Measurements from ENCODE around the gene SPOCK1. TPM values are rescaled to one million over a fixed set of nuclear protein-coding genes. Genes with fewer than 3 reads are reported as not detected.

SPOCK1 gene
- polyA plus RNA-seq, 1 donor = 6.3 TPM

DNA sequence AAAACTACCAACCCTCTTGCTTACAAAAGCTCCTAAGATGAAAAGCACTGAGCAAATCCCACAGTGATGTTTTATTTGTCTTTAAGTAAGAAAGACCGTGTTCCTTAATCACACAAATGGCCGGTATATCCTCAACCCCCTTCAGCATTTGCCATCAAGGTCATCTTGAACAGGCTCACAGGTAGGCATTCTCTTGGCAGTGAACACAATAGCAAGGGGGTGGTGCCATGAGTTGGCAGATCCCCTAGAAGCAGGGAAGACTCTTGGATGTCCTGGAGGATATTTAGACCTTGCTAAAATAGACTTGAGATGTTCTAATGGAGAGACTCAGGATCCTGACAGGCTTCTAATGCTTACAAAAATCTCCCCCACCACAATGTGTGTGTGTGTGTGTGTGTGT is 323.0 kb downstream of the SPOCK1 start:
- Histone ChIP-seq H3K4me1 (ENCODE audit: control insufficient read depth, insufficient read depth, low read length) (no peaks in the 10 kb centered on the region), H3K4me3 (ENCODE audit: low read length) (no peak overlapping the region), H3K36me3 (ENCODE audit: control insufficient read depth, insufficient read depth, low read length) (no peaks in the 10 kb centered on the region), H3K27ac (ENCODE audit: low read length) (no peak overlapping the region), H3K27me3 (ENCODE audit: control insufficient read depth, insufficient read depth, low read length) (peaks cover 5% of the 10 kb centered on the region), H3K9me3 (ENCODE audit: control insufficient read depth, low read depth, low read length) (no peaks in the 10 kb centered on the region)
- DNase-seq = no peak
- WGBS (ENCODE audit: insufficient coverage, low lambda C conversion rate) = no CpG with 5 or more reads among the region's 2 CpGs

DNA sequence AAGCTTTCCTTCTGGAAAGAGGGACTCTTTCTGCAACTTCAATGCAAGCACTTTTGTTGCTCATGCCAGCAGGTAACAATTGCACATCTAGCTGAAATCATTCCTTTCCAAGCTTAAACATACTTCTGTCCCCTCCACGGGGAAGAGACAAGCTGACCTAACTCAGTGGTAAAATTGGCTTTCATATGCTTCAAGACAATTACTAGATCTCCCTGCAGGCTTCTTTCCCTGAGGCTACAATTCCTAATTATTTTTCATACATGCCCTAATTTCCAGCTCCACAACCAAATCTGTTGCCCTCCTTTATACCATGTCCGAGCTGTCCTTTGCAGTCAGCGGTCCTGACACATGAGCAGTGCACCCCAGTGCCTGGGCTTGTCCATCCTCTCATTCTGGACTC is 324.9 kb downstream of the SPOCK1 start:
- Histone ChIP-seq H3K27me3 (ENCODE audit: control insufficient read depth, insufficient read depth, low read length) (peaks cover 5% of the 10 kb centered on the region), H3K4me3 (ENCODE audit: low read length) (no peak overlapping the region), H3K4me1 (ENCODE audit: control insufficient read depth, insufficient read depth, low read length) (no peaks in the 10 kb centered on the region), H3K27ac (ENCODE audit: low read length) (no peak overlapping the region), H3K9me3 (ENCODE audit: control insufficient read depth, low read depth, low read length) (no peaks in the 10 kb centered on the region), H3K36me3 (ENCODE audit: control insufficient read depth, insufficient read depth, low read length) (no peaks in the 10 kb centered on the region)
- no peak for DNase-seq
- WGBS (ENCODE audit: insufficient coverage, low lambda C conversion rate) = no CpG with 5 or more reads among the region's 3 CpGs

DNA sequence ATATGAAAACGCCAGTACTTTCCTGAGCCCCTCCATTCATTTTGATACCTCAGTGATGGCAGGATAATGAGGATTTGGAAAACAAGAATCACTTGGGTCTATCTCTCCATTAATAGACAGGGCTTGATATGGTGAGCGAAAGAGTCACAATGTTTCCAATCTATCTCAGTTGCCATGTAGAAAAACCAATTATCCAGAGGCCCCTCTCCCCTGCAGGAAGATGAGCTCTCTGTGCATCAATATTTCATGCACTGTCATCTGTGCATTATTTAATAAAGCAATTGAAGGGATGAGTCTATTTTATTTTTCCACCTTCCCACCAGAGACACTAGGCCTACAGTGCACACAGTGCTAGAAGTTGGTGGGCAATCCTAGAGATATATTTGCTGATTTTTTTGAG is 326.9 kb downstream of the SPOCK1 start:
- no CpG with 5 or more reads among the region's 2 CpGs for WGBS (ENCODE audit: insufficient coverage, low lambda C conversion rate)
- Histone ChIP-seq H3K9me3 (ENCODE audit: control insufficient read depth, low read depth, low read length) (no peaks in the 10 kb centered on the region), H3K4me1 (ENCODE audit: control insufficient read depth, insufficient read depth, low read length) (no peaks in the 10 kb centered on the region), H3K4me3 (ENCODE audit: low read length) (no peak overlapping the region), H3K27ac (ENCODE audit: low read length) (no peak overlapping the region), H3K36me3 (ENCODE audit: control insufficient read depth, insufficient read depth, low read length) (no peaks in the 10 kb centered on the region), H3K27me3 (ENCODE audit: control insufficient read depth, insufficient read depth, low read length) (no peaks in the 10 kb centered on the region)
- DNase-seq = no peak

DNA sequence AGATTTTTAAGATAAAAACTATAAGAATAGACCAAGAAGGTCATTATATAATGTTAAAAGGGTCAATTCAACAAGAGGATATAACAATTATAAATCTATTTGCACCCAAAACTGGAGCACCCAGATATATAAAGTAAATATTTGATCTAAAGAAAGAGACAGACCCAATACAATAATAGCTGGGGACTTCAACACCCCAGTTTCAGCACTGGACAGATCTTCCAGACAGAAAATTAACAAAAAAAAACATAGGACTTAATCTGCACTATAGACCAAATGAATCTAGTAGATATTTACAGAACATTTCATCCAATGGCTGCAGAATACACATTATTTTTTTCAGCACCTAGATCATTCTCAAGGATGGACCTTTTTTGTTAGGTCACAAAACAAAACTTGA is 331.9 kb downstream of the SPOCK1 start:
- no peaks in the 10 kb centered on the region for H3K36me3 ChIP-seq (ENCODE audit: control insufficient read depth, insufficient read depth, low read length)

DNA sequence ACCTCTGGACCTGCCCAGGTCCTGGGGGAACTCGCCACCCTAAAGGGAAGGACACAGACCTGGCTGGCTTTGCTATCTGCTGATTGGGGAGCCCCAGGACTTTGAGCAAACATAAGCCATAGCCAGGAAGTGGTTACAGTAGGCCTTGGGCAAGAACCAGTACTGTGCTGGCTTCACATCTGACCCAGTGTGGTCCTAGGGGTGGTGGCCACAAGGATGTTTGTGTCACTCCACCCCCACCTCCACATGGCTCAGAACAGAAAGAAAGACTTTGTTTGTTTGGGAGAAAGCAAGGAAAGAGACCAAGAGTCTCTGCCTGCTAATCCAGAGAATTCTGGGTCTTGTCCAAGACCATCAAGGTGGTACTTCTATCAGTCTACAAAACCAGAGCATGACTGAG is 334.2 kb downstream of the SPOCK1 start:
- no CpG with 5 or more reads among the region's 1 CpG for WGBS (ENCODE audit: insufficient coverage, low lambda C conversion rate)
- no peaks in the 10 kb centered on the region for H3K9me3 ChIP-seq (ENCODE audit: control insufficient read depth, low read depth, low read length)
- H3K36me3 ChIP-seq (ENCODE audit: control insufficient read depth, insufficient read depth, low read length) = no peaks in the 10 kb centered on the region

More for the DNA sequence above, 331.9 kb downstream of the SPOCK1 start:
- no peak overlapping the region for H3K27ac ChIP-seq (ENCODE audit: low read length)
- H3K4me1 ChIP-seq (ENCODE audit: control insufficient read depth, insufficient read depth, low read length) = no peaks in the 10 kb centered on the region
- no peak overlapping the region for H3K4me3 ChIP-seq (ENCODE audit: low read length)
- no peaks in the 10 kb centered on the region for H3K9me3 ChIP-seq (ENCODE audit: control insufficient read depth, low read depth, low read length)
- DNase-seq = no peak
- no peaks in the 10 kb centered on the region for H3K27me3 ChIP-seq (ENCODE audit: control insufficient read depth, insufficient read depth, low read length)

DNA sequence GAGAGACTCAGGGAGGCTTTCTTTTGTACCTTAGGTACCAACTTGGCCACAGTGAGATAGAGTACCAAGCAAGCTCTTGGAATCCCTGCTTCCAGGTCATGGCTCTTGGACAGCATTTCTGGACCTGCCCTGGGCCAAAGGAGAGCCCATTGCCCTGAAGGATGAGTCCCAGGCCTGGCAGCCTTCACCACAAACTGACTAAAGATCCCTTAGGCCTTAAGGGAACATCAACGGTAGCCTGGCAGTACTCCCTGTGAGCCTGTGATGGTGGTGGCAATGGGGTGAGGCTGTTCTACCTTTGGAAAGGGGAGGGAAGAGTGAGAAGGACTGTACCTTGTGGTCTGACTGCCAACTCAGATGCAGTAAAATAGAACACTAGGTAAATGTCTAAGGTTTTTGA is 334.6 kb downstream of the SPOCK1 start:
- WGBS (ENCODE audit: insufficient coverage, low lambda C conversion rate) = no CpG with 5 or more reads among the region's 1 CpG
- H3K36me3 ChIP-seq (ENCODE audit: control insufficient read depth, insufficient read depth, low read length) = no peaks in the 10 kb centered on the region
- H3K27me3 ChIP-seq (ENCODE audit: control insufficient read depth, insufficient read depth, low read length) = no peaks in the 10 kb centered on the region
- H3K4me1 ChIP-seq (ENCODE audit: control insufficient read depth, insufficient read depth, low read length) = no peaks in the 10 kb centered on the region
- H3K27ac ChIP-seq (ENCODE audit: low read length) = no peak overlapping the region
- no peaks in the 10 kb centered on the region for H3K9me3 ChIP-seq (ENCODE audit: control insufficient read depth, low read depth, low read length)
- DNase-seq = no peak
- no peak overlapping the region for H3K4me3 ChIP-seq (ENCODE audit: low read length)

More for the DNA sequence above, 334.2 kb downstream of the SPOCK1 start:
- Histone ChIP-seq H3K27ac (ENCODE audit: low read length) (no peak overlapping the region), H3K4me3 (ENCODE audit: low read length) (no peak overlapping the region), H3K4me1 (ENCODE audit: control insufficient read depth, insufficient read depth, low read length) (no peaks in the 10 kb centered on the region), H3K27me3 (ENCODE audit: control insufficient read depth, insufficient read depth, low read length) (no peaks in the 10 kb centered on the region)
- no peak for DNase-seq

DNA sequence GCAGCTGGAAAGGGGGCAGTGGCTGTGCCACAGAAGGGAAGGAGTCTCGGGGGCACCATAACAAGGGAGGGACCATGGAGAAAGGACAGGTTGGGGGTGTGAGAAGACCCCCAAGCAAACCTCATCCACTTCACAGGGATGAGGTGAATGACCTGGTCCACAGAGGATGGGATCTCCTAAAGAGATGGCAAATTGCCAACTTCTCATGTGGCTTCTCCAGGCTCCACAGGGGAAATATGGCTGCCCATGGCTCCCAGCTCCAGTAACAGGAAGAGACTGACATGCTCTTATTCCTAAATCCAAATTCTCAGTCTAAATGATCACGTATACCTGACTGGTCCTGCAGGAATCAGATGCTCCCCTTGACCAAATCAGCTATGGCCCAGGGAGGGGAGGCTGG is 340.4 kb downstream of the SPOCK1 start:
- H3K27me3 ChIP-seq (ENCODE audit: control insufficient read depth, insufficient read depth, low read length) = no peaks in the 10 kb centered on the region
- H3K9me3 ChIP-seq (ENCODE audit: control insufficient read depth, low read depth, low read length) = no peaks in the 10 kb centered on the region
- H3K27ac ChIP-seq (ENCODE audit: low read length) = no peak overlapping the region
- no peak for DNase-seq
- no peak overlapping the region for H3K4me3 ChIP-seq (ENCODE audit: low read length)
- H3K4me1 ChIP-seq (ENCODE audit: control insufficient read depth, insufficient read depth, low read length) = no peaks in the 10 kb centered on the region
- WGBS (ENCODE audit: insufficient coverage, low lambda C conversion rate) = no CpG with 5 or more reads among the region's 2 CpGs
- no peaks in the 10 kb centered on the region for H3K36me3 ChIP-seq (ENCODE audit: control insufficient read depth, insufficient read depth, low read length)

DNA sequence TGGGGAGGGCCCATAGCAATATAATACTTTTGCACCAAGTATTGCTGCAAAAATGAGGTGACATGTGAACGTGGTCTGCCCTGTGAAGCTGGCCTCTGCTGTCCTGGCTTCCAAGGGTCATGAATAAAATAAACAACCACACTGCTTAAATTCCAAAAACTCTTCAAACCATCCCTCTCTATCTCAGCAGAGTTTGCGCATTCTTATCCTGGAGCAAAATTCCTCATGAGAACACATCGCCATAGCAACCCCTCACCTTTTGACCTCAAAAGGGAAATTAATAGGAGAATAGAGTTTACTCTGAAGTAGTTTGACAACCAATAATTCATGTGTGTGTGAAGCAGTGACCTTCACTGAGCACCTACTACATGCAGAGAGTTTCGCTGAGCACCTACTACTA is 342.9 kb downstream of the SPOCK1 start:
- WGBS (ENCODE audit: insufficient coverage, low lambda C conversion rate) = no CpG with 5 or more reads among the region's 4 CpGs
- Histone ChIP-seq H3K27ac (ENCODE audit: low read length) (no peak overlapping the region), H3K4me3 (ENCODE audit: low read length) (no peak overlapping the region), H3K4me1 (ENCODE audit: control insufficient read depth, insufficient read depth, low read length) (no peaks in the 10 kb centered on the region), H3K9me3 (ENCODE audit: control insufficient read depth, low read depth, low read length) (no peaks in the 10 kb centered on the region), H3K36me3 (ENCODE audit: control insufficient read depth, insufficient read depth, low read length) (no peaks in the 10 kb centered on the region), H3K27me3 (ENCODE audit: control insufficient read depth, insufficient read depth, low read length) (no peaks in the 10 kb centered on the region)
- no peak for DNase-seq

DNA sequence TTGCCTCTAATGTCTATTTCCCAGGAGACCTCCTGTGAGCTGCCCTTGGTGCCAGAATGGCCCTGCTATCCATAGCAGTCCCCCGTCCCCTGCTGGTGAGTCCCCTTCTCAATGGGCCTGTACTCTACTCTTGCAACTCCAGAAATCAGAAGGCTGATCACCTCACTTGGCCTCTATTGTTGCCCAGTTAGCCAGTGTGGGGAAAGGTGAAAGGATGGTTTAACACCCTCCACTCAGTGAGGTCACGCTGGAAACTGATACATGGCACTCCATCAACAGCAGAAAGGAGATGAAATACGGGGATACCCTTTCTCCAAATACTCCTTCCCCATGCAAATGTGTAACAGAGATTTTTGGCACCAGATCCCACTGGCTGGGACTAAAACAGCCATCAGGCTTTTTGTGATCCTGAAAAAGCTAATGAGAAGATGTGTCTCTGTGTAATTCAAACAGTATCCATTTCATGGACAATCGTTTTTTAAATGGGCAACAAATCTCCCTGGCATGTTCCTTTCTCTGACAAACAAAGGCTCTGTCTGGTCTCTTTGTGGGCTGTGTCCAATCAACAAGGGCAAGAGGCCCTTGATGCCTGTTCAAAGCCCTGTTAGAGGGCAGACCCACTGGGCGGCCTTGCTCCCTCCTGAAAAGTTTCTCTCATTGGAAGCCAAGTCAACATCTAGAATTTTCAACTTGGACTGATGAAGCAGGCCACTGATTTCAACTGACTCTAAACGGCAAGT is 343.7 kb downstream of the SPOCK1 start:
- WGBS (ENCODE audit: insufficient coverage, low lambda C conversion rate) = no CpG with 5 or more reads among the region's 6 CpGs
- no peak for DNase-seq
- Histone ChIP-seq H3K4me3 (ENCODE audit: low read length) (no peak overlapping the region), H3K36me3 (ENCODE audit: control insufficient read depth, insufficient read depth, low read length) (no peaks in the 10 kb centered on the region), H3K27ac (ENCODE audit: low read length) (no peak overlapping the region), H3K9me3 (ENCODE audit: control insufficient read depth, low read depth, low read length) (no peaks in the 10 kb centered on the region), H3K4me1 (ENCODE audit: control insufficient read depth, insufficient read depth, low read length) (no peaks in the 10 kb centered on the region), H3K27me3 (ENCODE audit: control insufficient read depth, insufficient read depth, low read length) (no peaks in the 10 kb centered on the region)

DNA sequence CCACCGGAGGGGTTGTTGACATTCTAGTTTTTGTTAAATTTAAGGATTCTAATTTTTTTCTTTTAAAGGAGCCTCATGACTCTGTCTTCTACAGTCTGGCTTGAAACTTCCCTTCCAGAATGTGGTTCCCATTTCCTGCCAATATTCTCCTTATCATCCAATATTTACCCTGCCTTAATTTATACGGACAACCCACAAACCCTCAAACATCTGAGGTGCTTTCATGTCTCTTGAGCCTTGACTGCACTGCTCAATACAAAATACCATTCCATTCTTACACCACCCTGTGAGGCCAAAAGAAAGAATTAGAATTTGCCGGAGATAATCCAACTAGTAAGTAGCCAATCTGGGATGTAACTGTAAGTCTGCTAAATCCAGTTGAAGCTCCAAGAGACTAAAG is 346.5 kb downstream of the SPOCK1 start:
- H3K36me3 ChIP-seq (ENCODE audit: control insufficient read depth, insufficient read depth, low read length) = no peaks in the 10 kb centered on the region
- no peak overlapping the region for H3K27ac ChIP-seq (ENCODE audit: low read length)
- 80% methylated on average over 2 of the region's 3 CpGs for WGBS (ENCODE audit: insufficient coverage, low lambda C conversion rate)

DNA sequence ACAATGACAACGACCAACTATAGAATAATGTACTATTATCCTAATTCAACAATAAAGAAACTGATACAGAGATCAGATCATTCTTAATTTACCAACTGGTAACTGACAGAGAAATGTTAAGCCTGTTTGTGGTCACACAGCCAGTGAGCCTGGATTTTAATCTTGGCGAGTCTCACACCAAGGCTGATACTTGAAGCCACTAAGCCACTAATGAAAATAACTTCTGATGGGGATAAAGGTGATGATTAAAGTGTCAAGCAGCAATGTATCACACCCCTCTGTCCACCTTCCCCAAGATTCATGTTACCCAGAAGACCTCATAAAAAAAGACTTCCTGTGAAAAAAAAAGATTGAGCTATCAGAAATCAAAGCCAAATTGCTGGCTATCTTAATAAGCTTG is 350.5 kb downstream of the SPOCK1 start:
- Histone ChIP-seq H3K4me3 (ENCODE audit: low read length) (no peak overlapping the region), H3K36me3 (ENCODE audit: control insufficient read depth, insufficient read depth, low read length) (no peaks in the 10 kb centered on the region), H3K4me1 (ENCODE audit: control insufficient read depth, insufficient read depth, low read length) (peaks cover 5% of the 10 kb centered on the region), H3K27me3 (ENCODE audit: control insufficient read depth, insufficient read depth, low read length) (peaks cover 2% of the 10 kb centered on the region), H3K9me3 (ENCODE audit: control insufficient read depth, low read depth, low read length) (no peaks in the 10 kb centered on the region), H3K27ac (ENCODE audit: low read length) (no peak overlapping the region)
- WGBS (ENCODE audit: insufficient coverage, low lambda C conversion rate) = no CpG with 5 or more reads among the region's 2 CpGs
- DNase-seq = no peak

More for the DNA sequence above, 346.5 kb downstream of the SPOCK1 start:
- Histone ChIP-seq H3K4me3 (ENCODE audit: low read length) (no peak overlapping the region), H3K4me1 (ENCODE audit: control insufficient read depth, insufficient read depth, low read length) (no peaks in the 10 kb centered on the region), H3K9me3 (ENCODE audit: control insufficient read depth, low read depth, low read length) (no peaks in the 10 kb centered on the region), H3K27me3 (ENCODE audit: control insufficient read depth, insufficient read depth, low read length) (peaks cover 2% of the 10 kb centered on the region)
- DNase-seq = no peak
